ENCODE results near the gene EXOC3L4.

Gene EXOC3L4

DNA sequence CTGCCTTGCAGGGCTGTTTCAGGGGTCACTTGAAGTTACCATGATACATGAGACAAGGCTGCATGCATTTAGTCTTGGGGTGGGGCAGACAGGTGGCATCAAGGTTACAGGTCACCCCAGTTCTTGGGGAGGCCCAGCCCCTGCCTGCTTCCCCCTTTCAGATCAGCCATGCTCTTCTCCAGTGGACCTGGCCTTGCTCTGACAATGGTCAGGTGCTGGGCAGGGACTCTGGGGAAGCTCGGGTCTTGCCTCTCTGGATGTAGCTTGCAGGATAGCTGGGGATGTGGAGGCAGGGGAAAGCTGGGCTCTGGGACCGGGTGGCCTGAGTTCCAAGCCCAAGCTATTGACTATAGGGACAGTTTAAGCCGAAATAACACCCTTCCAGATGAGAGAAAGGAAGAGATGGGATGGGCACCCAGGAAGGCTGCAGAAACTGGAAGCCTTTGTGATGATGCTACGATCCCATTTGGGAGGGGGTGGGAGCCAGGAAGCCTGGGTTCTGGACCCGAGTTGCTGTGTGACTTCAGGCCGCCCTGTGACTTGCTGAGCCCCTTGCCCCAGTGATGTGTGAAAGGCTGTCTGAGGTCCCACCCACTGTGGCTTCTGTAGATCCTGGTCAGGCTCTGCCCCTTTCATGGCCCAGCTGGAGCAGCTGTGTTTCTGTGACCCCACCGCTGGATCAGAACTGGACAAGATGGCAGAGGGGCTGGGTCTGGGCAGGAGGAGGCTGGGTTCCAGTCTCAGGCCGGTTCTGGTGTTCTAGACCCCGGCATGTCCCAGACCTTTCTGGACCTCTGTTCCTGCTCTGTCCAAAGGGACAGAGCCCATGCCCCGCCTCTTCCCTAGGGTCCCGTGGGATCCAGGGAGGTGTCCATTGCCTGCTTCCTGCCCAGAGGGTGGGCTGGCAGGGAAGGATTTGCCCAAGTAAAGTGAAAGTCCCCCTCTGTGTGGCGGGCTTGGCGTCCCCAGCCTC lies 30.9 kb downstream of the EXOC3L4 start:
- no peaks in the 10 kb centered on the region for H3K36me3 ChIP-seq (replicated peaks)
- in situ Hi-C loops (cut with HindIII; ENCODE audit: low pct_ligation_motif_present, low sequenced_read_pairs), result no loop called here
- H3K4me3 ChIP-seq (ENCODE audit: low read depth, low read length), result no peak overlapping the region
- no peaks in the 10 kb centered on the region for H3K27me3 ChIP-seq (replicated peaks)
- TF ChIP-seq, protein P1, sequence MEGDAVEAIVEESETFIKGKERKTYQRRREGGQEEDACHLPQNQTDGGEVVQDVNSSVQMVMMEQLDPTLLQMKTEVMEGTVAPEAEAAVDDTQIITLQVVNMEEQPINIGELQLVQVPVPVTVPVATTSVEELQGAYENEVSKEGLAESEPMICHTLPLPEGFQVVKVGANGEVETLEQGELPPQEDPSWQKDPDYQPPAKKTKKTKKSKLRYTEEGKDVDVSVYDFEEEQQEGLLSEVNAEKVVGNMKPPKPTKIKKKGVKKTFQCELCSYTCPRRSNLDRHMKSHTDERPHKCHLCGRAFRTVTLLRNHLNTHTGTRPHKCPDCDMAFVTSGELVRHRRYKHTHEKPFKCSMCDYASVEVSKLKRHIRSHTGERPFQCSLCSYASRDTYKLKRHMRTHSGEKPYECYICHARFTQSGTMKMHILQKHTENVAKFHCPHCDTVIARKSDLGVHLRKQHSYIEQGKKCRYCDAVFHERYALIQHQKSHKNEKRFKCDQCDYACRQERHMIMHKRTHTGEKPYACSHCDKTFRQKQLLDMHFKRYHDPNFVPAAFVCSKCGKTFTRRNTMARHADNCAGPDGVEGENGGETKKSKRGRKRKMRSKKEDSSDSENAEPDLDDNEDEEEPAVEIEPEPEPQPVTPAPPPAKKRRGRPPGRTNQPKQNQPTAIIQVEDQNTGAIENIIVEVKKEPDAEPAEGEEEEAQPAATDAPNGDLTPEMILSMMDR (IDR thresholded peaks at IDR 0.05; ENCODE audit: low read depth, low read length, missing control alignments), result no peak
- no peak for DNase-seq
- H3K27ac ChIP-seq, result no peak overlapping the region

DNA sequence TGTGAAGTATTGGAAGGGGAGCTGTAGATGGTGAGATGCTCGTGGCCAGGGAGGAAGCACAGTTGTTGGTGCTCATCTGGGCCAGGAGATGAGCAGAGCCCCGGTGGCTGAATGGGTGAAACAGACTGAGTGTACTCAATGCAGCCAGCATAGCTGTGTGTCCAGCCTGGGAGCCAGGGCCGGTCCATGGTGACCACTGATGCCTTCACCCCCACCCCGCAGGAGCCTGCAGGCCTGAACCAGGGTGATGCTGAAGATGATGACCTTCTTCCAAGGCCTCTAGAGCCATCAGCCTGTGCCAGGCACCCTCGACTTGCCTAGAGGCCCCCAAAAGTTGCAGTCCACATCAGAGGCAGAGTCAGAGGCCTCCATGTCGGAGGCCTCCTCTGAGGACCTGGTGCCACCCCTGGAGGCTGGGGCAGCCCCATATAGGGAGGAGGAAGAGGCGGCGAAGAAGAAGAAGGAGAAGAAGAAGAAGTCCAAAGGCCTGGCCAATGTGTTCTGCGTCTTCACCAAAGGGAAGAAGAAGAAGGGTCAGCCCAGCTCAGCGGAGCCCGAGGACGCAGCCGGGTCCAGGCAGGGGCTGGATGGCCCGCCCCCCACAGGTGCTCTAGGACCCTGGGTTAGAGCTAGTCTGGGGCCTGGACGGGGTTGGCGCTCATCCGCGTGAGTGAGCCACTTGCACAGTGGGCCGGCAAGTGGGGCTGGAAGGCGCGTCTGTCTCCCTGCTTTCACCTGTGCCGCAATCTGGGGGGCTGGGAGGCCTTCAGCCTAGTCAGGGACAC lies 31.8 kb downstream of the EXOC3L4 start:
- no peaks in the 10 kb centered on the region for H3K36me3 ChIP-seq (replicated peaks)
- TF ChIP-seq, protein P1 (IDR thresholded peaks at IDR 0.05; ENCODE audit: low read depth, low read length, missing control alignments), result no peak
- in situ Hi-C loops (cut with HindIII; ENCODE audit: low pct_ligation_motif_present, low sequenced_read_pairs), result no loop called here
- H3K4me3 ChIP-seq (ENCODE audit: low read depth, low read length), result no peak overlapping the region
- no peak for DNase-seq
- no peaks in the 10 kb centered on the region for H3K27me3 ChIP-seq (replicated peaks)
- no peak overlapping the region for H3K27ac ChIP-seq

DNA sequence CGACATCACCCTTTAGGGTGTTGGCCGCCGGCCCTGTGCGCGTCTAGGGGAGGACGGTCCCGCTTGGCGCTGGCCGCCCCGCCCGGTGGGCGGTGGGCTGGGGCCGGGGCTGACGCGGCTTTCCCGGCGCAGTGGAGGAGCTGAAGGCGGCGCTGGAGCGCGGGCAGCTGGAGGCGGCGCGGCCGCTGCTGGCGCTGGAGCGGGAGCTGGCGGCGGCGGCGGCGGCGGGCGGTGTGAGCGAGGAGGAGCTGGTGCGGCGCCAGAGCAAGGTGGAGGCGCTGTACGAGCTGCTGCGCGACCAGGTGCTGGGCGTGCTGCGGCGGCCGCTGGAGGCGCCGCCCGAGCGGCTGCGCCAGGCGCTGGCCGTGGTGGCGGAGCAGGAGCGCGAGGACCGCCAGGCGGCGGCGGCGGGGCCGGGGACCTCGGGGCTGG lies 32.4 kb downstream of the EXOC3L4 start:
- H3K27ac ChIP-seq, result no peak overlapping the region
- H3K36me3 ChIP-seq (replicated peaks), result no peaks in the 10 kb centered on the region
- no peak for DNase-seq
- no peak overlapping the region for H3K4me3 ChIP-seq (ENCODE audit: low read depth, low read length)
- TF ChIP-seq, protein P1 (IDR thresholded peaks at IDR 0.05; ENCODE audit: low read depth, low read length, missing control alignments), result no peak
- in situ Hi-C loops (cut with HindIII; ENCODE audit: low pct_ligation_motif_present, low sequenced_read_pairs), result no loop called here
- no peaks in the 10 kb centered on the region for H3K27me3 ChIP-seq (replicated peaks)

DNA sequence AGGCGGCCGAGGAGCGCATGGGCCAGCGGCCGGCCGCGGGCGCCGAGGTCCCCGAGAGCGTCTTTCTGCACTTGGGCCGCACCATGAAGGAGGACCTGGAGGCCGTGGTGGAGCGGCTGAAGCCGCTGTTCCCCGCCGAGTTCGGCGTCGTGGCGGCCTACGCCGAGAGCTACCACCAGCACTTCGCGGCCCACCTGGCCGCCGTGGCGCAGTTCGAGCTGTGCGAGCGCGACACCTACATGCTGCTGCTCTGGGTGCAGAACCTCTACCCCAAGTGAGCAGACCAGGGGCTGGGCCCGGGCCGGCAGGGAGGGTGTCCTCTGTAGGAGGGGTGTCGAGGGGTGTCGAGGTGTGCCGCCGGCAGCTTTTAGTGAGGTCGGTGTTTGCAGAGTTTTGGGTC lies 32.8 kb downstream of the EXOC3L4 start:
- Histone ChIP-seq H3K27me3 (replicated peaks) (no peaks in the 10 kb centered on the region), H3K27ac (no peak overlapping the region), H3K36me3 (replicated peaks) (no peaks in the 10 kb centered on the region), H3K4me3 (ENCODE audit: low read depth, low read length) (no peak overlapping the region)
- in situ Hi-C loops (cut with HindIII; ENCODE audit: low pct_ligation_motif_present, low sequenced_read_pairs), result no loop called here
- DNase-seq, result no peak
- TF ChIP-seq, protein P1 (IDR thresholded peaks at IDR 0.05; ENCODE audit: low read depth, low read length, missing control alignments), result no peak

DNA sequence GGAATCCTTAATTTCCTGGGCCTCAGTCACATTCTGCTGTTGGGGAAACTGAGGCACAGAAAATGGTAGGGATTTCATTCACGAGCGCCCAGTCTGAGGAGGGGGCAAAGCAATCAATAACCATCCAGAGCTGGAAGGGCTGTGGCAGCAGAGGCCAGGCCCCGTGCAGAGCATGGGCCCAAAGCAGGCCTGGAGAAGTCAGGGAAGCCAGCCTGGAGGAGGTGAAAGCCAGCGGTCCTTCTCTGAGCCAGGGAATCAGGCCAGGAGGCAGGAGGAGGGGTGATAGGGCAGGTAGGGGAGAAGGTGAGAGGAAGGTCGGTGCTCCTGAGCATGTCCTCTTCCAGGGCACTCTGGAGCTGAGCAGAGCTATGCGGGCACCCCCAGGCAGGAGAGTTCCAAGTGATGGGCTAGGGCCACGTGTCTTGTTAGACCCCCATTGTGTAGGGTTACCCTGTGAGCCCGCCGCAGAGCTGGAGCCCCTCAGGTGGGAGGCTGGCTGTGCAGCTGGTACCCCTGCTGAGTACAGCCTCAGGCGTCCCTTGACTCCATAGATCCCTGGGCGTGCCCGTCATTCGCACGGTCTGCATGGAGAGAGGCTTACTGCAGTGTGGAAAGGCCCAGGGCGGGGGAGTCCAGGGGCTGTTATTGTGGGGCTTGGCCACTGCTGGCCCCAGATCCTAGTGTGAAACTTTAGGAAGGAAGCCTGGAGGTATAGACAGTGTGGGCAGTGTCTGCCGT lies 33.5 kb downstream of the EXOC3L4 start:
- DNase-seq, result no peak
- Histone ChIP-seq H3K27ac (no peak overlapping the region), H3K27me3 (replicated peaks) (no peaks in the 10 kb centered on the region), H3K36me3 (replicated peaks) (no peaks in the 10 kb centered on the region), H3K4me3 (ENCODE audit: low read depth, low read length) (no peak overlapping the region)
- TF ChIP-seq, protein P1 (IDR thresholded peaks at IDR 0.05; ENCODE audit: low read depth, low read length, missing control alignments), result no peak
- in situ Hi-C loops (cut with HindIII; ENCODE audit: low pct_ligation_motif_present, low sequenced_read_pairs), result no loop called here

Measured in brain microvascular endothelial cell (primary cell).